WTC11 (cell line): ENCODE data around the gene LEKR1. TPM values are rescaled to one million over a fixed set of nuclear protein-coding genes. Genes with fewer than 3 reads are reported as not detected.
A peak's percentile ranks its signal among the peaks of the same experiment; 100 is the strongest.

ENCODE experiments used
- ATAC-seq: fragments of 200-7000 bp; cut with Tn5 transposase; 2 replicates; pipeline ENCODE4 v1.10.0; 2021; ENCODE audit warnings: mild to moderate bottlenecking, moderate library complexity
- CTCF ChIA-PET: fragments of 300-600 bp; sonication (Branson Sonifier 250); formaldehyde crosslinking; loops from one replicate; lab custom pipeline; 2021; ENCODE audit warnings: antibody characterized with exemption; lab: Charles Lee
- POLR2A ChIA-PET: fragments of 350-600 bp; sonication (Branson Sonifier 250); formaldehyde crosslinking; loops from one replicate; lab custom pipeline; 2021; ENCODE audit warnings: antibody characterized with exemption; lab: Charles Lee
- DNase-seq: peaks from one replicate; pipeline ENCODE4 v3.0.0; 2021; ENCODE audit warnings: low spot score
- H3K27ac Mint-ChIP-seq: 2 replicates; pipeline ENCODE4 v1.8.0; 2021; ENCODE audit warnings: mixed read lengths
- H3K27me3 Mint-ChIP-seq: 2 replicates; pipeline ENCODE4 v1.8.0; 2021; ENCODE audit warnings: low read depth, mild to moderate bottlenecking, moderate library complexity, mixed read lengths
- H3K36me3 Mint-ChIP-seq: 2 replicates; pipeline ENCODE4 v1.8.0; 2021; ENCODE audit warnings: mixed read lengths
- H3K4me1 Mint-ChIP-seq: 2 replicates; pipeline ENCODE4 v1.8.0; 2022; ENCODE audit warnings: mixed read lengths
- H3K4me3 Mint-ChIP-seq: 2 replicates; pipeline ENCODE4 v1.8.0; 2021; ENCODE audit warnings: mild to moderate bottlenecking, moderate library complexity, mixed read lengths
- H3K9me3 Mint-ChIP-seq: 2 replicates; pipeline ENCODE4 v1.8.0; 2021; ENCODE audit warnings: mixed read lengths
- ARID4B ChIP-seq: sonication (generic); formaldehyde crosslinking; IDR thresholded peaks from 2 replicates; pipeline ENCODE4 v1.8.0; 2023; ENCODE audit warnings: missing genetic modification reagents, mild to moderate bottlenecking, borderline replicate concordance
- ELF4 ChIP-seq: sonication (generic); formaldehyde crosslinking; IDR thresholded peaks from 2 replicates; pipeline ENCODE4 v1.8.1; 2022; ENCODE audit warnings: low read depth, mild to moderate bottlenecking, moderate library complexity, missing genetic modification reagents
- EMX1 ChIP-seq: fragments of 250-450 bp; sonication (Bioruptor Pico); IDR thresholded peaks from 2 replicates; pipeline ENCODE4 v1.8.0; 2021; ENCODE audit warnings: mild to moderate bottlenecking
- ESRRA ChIP-seq: sonication (generic); formaldehyde crosslinking; IDR thresholded peaks from 2 replicates; pipeline ENCODE4 v1.8.1; 2022; ENCODE audit warnings: mild to moderate bottlenecking, missing genetic modification reagents, borderline replicate concordance
- FOXK1 ChIP-seq: sonication (generic); formaldehyde crosslinking; IDR thresholded peaks from 2 replicates; pipeline ENCODE4 v1.8.0; 2022; ENCODE audit warnings: mild to moderate bottlenecking, moderate library complexity, missing genetic modification reagents
- FOXP1 ChIP-seq: sonication (generic); formaldehyde crosslinking; IDR thresholded peaks from 2 replicates; pipeline ENCODE4 v1.8.0; 2022; ENCODE audit warnings: missing genetic modification reagents, mild to moderate bottlenecking, moderate library complexity, borderline replicate concordance
- FOXP4 ChIP-seq: sonication (generic); formaldehyde crosslinking; IDR thresholded peaks from 2 replicates; pipeline ENCODE4 v1.8.0; 2022; ENCODE audit warnings: mild to moderate bottlenecking, missing genetic modification reagents
- IRF2 ChIP-seq: sonication (generic); formaldehyde crosslinking; IDR thresholded peaks from 2 replicates; pipeline ENCODE4 v1.8.0; 2022; ENCODE audit warnings: low read depth, missing genetic modification reagents, borderline replicate concordance
- KAT7 ChIP-seq: sonication (generic); formaldehyde crosslinking; IDR thresholded peaks from 2 replicates; pipeline ENCODE4 v1.8.1; 2023; ENCODE audit warnings: missing genetic modification reagents, mild to moderate bottlenecking, borderline replicate concordance
- NR1H2 ChIP-seq: sonication (generic); formaldehyde crosslinking; IDR thresholded peaks from 2 replicates; pipeline ENCODE4 v1.9.0; 2021; ENCODE audit warnings: mild to moderate bottlenecking, moderate library complexity, missing genetic modification reagents
- SOX15 ChIP-seq: fragments of 250-450 bp; sonication (Bioruptor Pico); IDR thresholded peaks from 2 replicates; pipeline ENCODE4 v1.9.0; 2021; ENCODE audit warnings: mild to moderate bottlenecking
- ZNF138 ChIP-seq: sonication (generic); formaldehyde crosslinking; conservative IDR thresholded peaks from 2 replicates; pipeline ENCODE4 v1.8.1; 2022; ENCODE audit warnings: mild to moderate bottlenecking, moderate library complexity, missing genetic modification reagents
- ZNF219 ChIP-seq: sonication (generic); formaldehyde crosslinking; IDR thresholded peaks from 2 replicates; pipeline ENCODE4 v1.8.0; 2023; ENCODE audit warnings: missing genetic modification reagents, mild to moderate bottlenecking, borderline replicate concordance
- ZNF671 ChIP-seq: fragments of 250-450 bp; sonication (Bioruptor Pico); IDR thresholded peaks from 2 replicates; pipeline ENCODE4 v1.8.0; 2021; ENCODE audit warnings: mild to moderate bottlenecking
- total RNA-seq: library from RNA; stranded (reverse); gene quantifications from 3 replicates; pipeline ENCODE4 v1.2.3, GENCODE V29; 2021
- TF ChIP-seq, protein P1 (sequence below): sonication (generic); formaldehyde crosslinking; IDR thresholded peaks from 2 replicates; pipeline ENCODE4 v1.8.1; 2023; ENCODE audit warnings: mild to moderate bottlenecking, missing genetic modification reagents, borderline replicate concordance
- TF ChIP-seq, protein P2 (sequence below): fragments of 250-450 bp; sonication (Bioruptor Pico); IDR thresholded peaks from 2 replicates; pipeline ENCODE4 v2.1.2; 2022; ENCODE audit warnings: mild to moderate bottlenecking, moderate library complexity
- TF ChIP-seq, protein P3 (sequence below): sonication (generic); formaldehyde crosslinking; IDR thresholded peaks from 2 replicates; pipeline ENCODE4 v1.8.0; 2023; ENCODE audit warnings: missing genetic modification reagents

The LEKR1 gene
- total RNA-seq, 1 experiment from 2014 or later: 0.09 TPM

- TF ChIP-seq, protein P1, sequence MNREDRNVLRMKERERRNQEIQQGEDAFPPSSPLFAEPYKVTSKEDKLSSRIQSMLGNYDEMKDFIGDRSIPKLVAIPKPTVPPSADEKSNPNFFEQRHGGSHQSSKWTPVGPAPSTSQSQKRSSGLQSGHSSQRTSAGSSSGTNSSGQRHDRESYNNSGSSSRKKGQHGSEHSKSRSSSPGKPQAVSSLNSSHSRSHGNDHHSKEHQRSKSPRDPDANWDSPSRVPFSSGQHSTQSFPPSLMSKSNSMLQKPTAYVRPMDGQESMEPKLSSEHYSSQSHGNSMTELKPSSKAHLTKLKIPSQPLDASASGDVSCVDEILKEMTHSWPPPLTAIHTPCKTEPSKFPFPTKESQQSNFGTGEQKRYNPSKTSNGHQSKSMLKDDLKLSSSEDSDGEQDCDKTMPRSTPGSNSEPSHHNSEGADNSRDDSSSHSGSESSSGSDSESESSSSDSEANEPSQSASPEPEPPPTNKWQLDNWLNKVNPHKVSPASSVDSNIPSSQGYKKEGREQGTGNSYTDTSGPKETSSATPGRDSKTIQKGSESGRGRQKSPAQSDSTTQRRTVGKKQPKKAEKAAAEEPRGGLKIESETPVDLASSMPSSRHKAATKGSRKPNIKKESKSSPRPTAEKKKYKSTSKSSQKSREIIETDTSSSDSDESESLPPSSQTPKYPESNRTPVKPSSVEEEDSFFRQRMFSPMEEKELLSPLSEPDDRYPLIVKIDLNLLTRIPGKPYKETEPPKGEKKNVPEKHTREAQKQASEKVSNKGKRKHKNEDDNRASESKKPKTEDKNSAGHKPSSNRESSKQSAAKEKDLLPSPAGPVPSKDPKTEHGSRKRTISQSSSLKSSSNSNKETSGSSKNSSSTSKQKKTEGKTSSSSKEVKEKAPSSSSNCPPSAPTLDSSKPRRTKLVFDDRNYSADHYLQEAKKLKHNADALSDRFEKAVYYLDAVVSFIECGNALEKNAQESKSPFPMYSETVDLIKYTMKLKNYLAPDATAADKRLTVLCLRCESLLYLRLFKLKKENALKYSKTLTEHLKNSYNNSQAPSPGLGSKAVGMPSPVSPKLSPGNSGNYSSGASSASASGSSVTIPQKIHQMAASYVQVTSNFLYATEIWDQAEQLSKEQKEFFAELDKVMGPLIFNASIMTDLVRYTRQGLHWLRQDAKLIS (CRISPR knock-in tag): no peak
- TF ChIP-seq ARID4B (CRISPR knock-in tag) (no peak), KAT7 (CRISPR knock-in tag) (no peak), ZNF671 (CRISPR knock-in tag) (no peak), IRF2 (CRISPR knock-in tag) (no peak)
Observed at GRCh38 chr3:156826896-156827882, 1.0 kb downstream of the LEKR1 start (continued).

- H3K4me3 Mint-ChIP-seq: peak overlapping the region; percentile 12
- TF ChIP-seq EMX1 (CRISPR knock-in tag): no peak
- no peak for TF ChIP-seq NR1H2 (CRISPR knock-in tag)
- peaks cover 98% of the 10 kb centered on the region for H3K27me3 Mint-ChIP-seq
- no peaks in the 10 kb centered on the region for H3K36me3 Mint-ChIP-seq
- ChIA-PET POLR2A (no interaction called here), CTCF (interaction anchor here (1.1 kb wide), 1 partner anchor 158 kb away, joined by 3 read pairs; no protein-coding TSS in a partner anchor)
- no peak for DNase-seq
- peak; percentile 23 for ATAC-seq
- no peak overlapping the region for H3K27ac Mint-ChIP-seq
- peaks cover 61% of the 10 kb centered on the region for H3K4me1 Mint-ChIP-seq
- H3K9me3 Mint-ChIP-seq: no peaks in the 10 kb centered on the region
Observed at GRCh38 chr3:156831006-156831405, 4.9 kb downstream of the LEKR1 start.

GRCh38 chr3:156834435-156834834, 8.3 kb downstream of the LEKR1 start:
- Mint-ChIP-seq H3K4me1 (peaks cover 45% of the 10 kb centered on the region), H3K27ac (no peak overlapping the region), H3K4me3 (no peak overlapping the region), H3K27me3 (peaks cover 89% of the 10 kb centered on the region), H3K36me3 (no peaks in the 10 kb centered on the region), H3K9me3 (no peaks in the 10 kb centered on the region)
- DNase-seq (no peak), ATAC-seq (no peak)
- POLR2A ChIA-PET: interaction anchor here (0.5 kb wide), 1 partner anchor 66 kb away, joined by 3 read pairs; no protein-coding TSS in a partner anchor
- CTCF ChIA-PET: interaction anchor here (0.9 to 1.0 kb wide), 2 partner anchors 159 to 297 kb away, joined by 3 read pairs; no protein-coding TSS in a partner anchor
- TF ChIP-seq FOXP1 (CRISPR knock-in tag): no peak
- TF ChIP-seq ZNF138 (CRISPR knock-in tag): no peak
- TF ChIP-seq ZNF219 (CRISPR knock-in tag): no peak
- TF ChIP-seq, protein P2, sequence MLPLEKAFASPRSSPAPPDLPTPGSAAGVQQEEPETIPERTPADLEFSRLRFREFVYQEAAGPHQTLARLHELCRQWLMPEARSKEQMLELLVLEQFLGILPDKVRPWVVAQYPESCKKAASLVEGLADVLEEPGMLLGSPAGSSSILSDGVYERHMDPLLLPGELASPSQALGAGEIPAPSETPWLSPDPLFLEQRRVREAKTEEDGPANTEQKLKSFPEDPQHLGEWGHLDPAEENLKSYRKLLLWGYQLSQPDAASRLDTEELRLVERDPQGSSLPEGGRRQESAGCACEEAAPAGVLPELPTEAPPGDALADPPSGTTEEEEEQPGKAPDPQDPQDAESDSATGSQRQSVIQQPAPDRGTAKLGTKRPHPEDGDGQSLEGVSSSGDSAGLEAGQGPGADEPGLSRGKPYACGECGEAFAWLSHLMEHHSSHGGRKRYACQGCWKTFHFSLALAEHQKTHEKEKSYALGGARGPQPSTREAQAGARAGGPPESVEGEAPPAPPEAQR: no peak
- TF ChIP-seq FOXP4 (CRISPR knock-in tag): no peak
- no peak for TF ChIP-seq SOX15 (CRISPR knock-in tag)
- TF ChIP-seq FOXK1 (CRISPR knock-in tag): no peak
- no peak for TF ChIP-seq ESRRA (CRISPR knock-in tag)
- TF ChIP-seq, protein P3, sequence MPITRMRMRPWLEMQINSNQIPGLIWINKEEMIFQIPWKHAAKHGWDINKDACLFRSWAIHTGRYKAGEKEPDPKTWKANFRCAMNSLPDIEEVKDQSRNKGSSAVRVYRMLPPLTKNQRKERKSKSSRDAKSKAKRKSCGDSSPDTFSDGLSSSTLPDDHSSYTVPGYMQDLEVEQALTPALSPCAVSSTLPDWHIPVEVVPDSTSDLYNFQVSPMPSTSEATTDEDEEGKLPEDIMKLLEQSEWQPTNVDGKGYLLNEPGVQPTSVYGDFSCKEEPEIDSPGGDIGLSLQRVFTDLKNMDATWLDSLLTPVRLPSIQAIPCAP (CRISPR knock-in tag): no peak
- TF ChIP-seq ELF4 (CRISPR knock-in tag): no peak
